Lung (tissue), 12 donors: ENCODE results near the gene TTLL9. TPM values are rescaled to one million over a fixed set of nuclear protein-coding genes. Genes with fewer than 3 reads are reported as not detected.
"Not testable (repeated sequence)": the region's sequence is repeated elsewhere in the genome, so short reads cannot be mapped to it uniquely, and the experiment has no call there.

Experiments used
- ATAC-seq: fragments of 200-7000 bp; cut with Tn5 transposase; one replicate; pipeline ENCODE4 v1.9.1; 2020; ENCODE audit warnings: moderate number of reproducible peaks; ENCODE audit not compliant: insufficient read depth, low FRiP score
- DNase-seq, 3 donors: peaks; one replicate each; pipeline ENCODE4 v3.0.0-alpha.2; 2013 to 2017
- H3K27ac ChIP-seq, 2 donors: one replicate each; pipeline ENCODE4 v1.5.1; 2013; ENCODE audit warnings: mild to moderate bottlenecking in 2 of 2, moderate library complexity in 2 of 2, control low read depth in 1 of 2, inconsistent platforms in 1 of 2, low read depth in 1 of 2, low read length in 1 of 2
- H3K27me3 ChIP-seq, 3 donors: one replicate each; pipeline ENCODE4 v1.5.1; 2013; ENCODE audit warnings: low read length in 2 of 3; ENCODE audit not compliant: control insufficient read depth in 3 of 3, insufficient read depth in 3 of 3
- H3K36me3 ChIP-seq, 4 donors: one replicate each; pipeline ENCODE4 v1.5.1; 2013; ENCODE audit warnings: low read length in 4 of 4, mild to moderate bottlenecking in 1 of 4, moderate library complexity in 1 of 4; ENCODE audit not compliant: control insufficient read depth in 4 of 4, insufficient read depth in 4 of 4
- H3K4me1 ChIP-seq, 5 donors: one replicate each; pipeline ENCODE4 v1.5.1; 2013; ENCODE audit warnings: low read length in 5 of 5, mild to moderate bottlenecking in 2 of 5, moderate library complexity in 1 of 5; ENCODE audit not compliant: control insufficient read depth in 5 of 5, insufficient read depth in 5 of 5
- H3K4me3 ChIP-seq: one replicate; pipeline ENCODE4 v1.5.1; 2013; ENCODE audit warnings: mild to moderate bottlenecking, control low read depth, moderate library complexity
- H3K9ac ChIP-seq, 2 donors: one replicate each; pipeline ENCODE4 v1.5.1; 2013; ENCODE audit warnings: low read length in 2 of 2, control low read depth in 1 of 2; ENCODE audit not compliant: insufficient read depth in 1 of 2
- H3K9me3 ChIP-seq, 4 donors: one replicate each; pipeline ENCODE4 v1.5.1; 2013; ENCODE audit warnings: low read length in 3 of 4, mild to moderate bottlenecking in 1 of 4, moderate library complexity in 1 of 4; ENCODE audit not compliant: control insufficient read depth in 4 of 4, insufficient read depth in 3 of 4
- WGBS, 2 donors: extraction: QIAGEN DNeasy Blood & Tissue Kit; methylation state at CpG; one replicate each; pipeline ENCODE4 v1.1.7; 2013; 5-methylcytosine and 5-hydroxymethylcytosine counted together
- polyA plus RNA-seq, 2 donors: library from polyadenylated mRNA; stranded (reverse); fragments of 200-250 nt; gene quantifications; one replicate each; pipeline ENCODE4 v1.2.1, GENCODE V29; 2013
- total RNA-seq, 2 donors: library from RNA; depleted of rRNA in 1 of 2; stranded (reverse); fragments of >200 nt in 1 of 2; gene quantifications; one replicate each; pipeline ENCODE4 v1.2.1, GENCODE V29; 2014 to 2021
- TF ChIP-seq, protein P1 (sequence below): IDR thresholded peaks from 2 replicates; pipeline ENCODE4 v1.5.1; 2012; ENCODE audit warnings: mild to moderate bottlenecking; ENCODE audit errors: control extremely low read depth, extremely low read depth
- donor health status: control.
- donor health status: control.
- donor health status: Bipolar disorder and iron deficiency.
- donor health status: healthy.
- donor health status: DM: yes; HTN: yes; CAD: no.

Gene TTLL9
- total and polyA plus RNA-seq, 4 donors: 1.9 to 8.9 (median 4.8) TPM

DNA sequence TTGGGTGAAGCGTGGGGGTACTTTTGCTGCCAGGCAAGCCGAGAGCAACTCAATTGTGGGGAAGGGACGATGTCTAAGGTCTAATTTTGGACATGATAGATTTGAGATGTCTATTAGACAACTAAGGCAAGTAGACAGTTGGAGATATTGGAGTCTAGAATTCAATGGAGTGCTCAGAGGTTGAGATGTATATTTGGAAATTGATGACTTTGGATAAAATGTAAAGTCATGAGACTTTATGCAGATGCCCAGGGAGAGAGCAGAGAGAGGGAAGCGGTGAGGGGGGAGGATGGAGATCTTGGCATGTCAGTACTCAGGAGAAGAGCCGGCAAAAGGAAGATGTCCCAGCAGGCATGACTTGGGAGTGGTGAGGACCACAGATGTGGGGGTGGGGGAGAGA, 44.4 kb upstream of the TTLL9 start:
- no peak overlapping the region for H3K9ac ChIP-seq
- no peaks in the 10 kb centered on the region for H3K27me3 ChIP-seq
- no peaks in the 10 kb centered on the region for H3K9me3 ChIP-seq
- WGBS, 2 donors: 93 to 94% methylated on average over 5 of the region's 5 CpGs
- H3K36me3 ChIP-seq: no peaks in the 10 kb centered on the region
- ATAC-seq (no peak), DNase-seq (no peak)
- no peak overlapping the region for H3K4me3 ChIP-seq
- no peak overlapping the region for H3K27ac ChIP-seq
- peaks cover 0 to 15% (median 3%) of the 10 kb centered on the region in 5 donors for H3K4me1 ChIP-seq
- TF ChIP-seq, protein P1, sequence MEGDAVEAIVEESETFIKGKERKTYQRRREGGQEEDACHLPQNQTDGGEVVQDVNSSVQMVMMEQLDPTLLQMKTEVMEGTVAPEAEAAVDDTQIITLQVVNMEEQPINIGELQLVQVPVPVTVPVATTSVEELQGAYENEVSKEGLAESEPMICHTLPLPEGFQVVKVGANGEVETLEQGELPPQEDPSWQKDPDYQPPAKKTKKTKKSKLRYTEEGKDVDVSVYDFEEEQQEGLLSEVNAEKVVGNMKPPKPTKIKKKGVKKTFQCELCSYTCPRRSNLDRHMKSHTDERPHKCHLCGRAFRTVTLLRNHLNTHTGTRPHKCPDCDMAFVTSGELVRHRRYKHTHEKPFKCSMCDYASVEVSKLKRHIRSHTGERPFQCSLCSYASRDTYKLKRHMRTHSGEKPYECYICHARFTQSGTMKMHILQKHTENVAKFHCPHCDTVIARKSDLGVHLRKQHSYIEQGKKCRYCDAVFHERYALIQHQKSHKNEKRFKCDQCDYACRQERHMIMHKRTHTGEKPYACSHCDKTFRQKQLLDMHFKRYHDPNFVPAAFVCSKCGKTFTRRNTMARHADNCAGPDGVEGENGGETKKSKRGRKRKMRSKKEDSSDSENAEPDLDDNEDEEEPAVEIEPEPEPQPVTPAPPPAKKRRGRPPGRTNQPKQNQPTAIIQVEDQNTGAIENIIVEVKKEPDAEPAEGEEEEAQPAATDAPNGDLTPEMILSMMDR: no peak

DNA sequence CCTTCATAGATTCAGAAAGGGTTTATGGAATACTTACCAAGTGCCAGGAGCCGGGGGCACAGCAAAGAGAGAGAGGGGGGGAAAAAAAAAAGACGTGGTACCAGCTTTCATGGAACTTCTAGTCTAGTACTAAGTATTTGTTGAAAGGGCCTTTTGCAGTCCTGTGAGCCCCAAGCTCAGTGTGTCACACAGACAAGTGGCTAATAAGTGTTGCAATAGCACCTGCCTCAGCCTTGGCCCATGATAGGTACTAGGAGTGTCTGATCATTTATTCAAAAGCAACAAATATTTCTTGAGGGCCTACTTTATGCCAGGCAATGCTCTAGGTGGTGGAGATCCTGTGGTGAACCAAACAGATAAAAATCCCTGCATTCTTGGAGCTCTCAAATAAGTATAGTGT, 43.4 kb upstream of the TTLL9 start:
- no peaks in the 10 kb centered on the region for H3K36me3 ChIP-seq
- DNase-seq: no peak
- no peak for ATAC-seq
- H3K9ac ChIP-seq: no peak overlapping the region
- no peak overlapping the region for H3K4me3 ChIP-seq
- H3K27me3 ChIP-seq: no peaks in the 10 kb centered on the region
- H3K4me1 ChIP-seq: peaks cover 0 to 15% (median 3%) of the 10 kb centered on the region in 5 donors
- no peak overlapping the region for H3K27ac ChIP-seq
- TF ChIP-seq, protein P1: no peak
- WGBS, 2 donors: 61 to 84% methylated on average over 2 of the region's 2 CpGs
- H3K9me3 ChIP-seq: no peaks in the 10 kb centered on the region

DNA sequence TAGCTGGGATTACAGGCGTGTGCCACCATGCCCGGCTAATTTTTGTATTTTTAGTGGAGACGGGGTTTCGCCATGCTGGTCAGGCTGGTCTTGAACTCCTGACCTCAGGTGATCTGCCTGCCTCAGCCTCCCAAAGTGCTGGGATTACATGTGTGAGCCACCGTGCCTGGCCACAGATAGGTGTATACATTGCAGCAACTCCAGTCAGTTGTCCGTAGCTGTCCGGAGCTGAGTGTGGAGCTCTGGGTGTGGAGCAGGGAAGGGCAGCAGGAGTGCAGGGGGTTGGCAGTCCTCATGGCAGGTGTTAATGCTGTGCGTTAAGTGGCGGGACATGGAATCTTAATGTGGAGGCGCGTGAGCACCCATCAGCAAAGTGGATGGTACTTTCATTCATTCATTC, 42.4 kb upstream of the TTLL9 start:
- not testable (repeated sequence) for H3K4me3 ChIP-seq, H3K9me3 ChIP-seq, H3K4me1 ChIP-seq, H3K36me3 ChIP-seq, H3K27ac ChIP-seq, DNase-seq, H3K27me3 ChIP-seq, H3K9ac ChIP-seq, ATAC-seq
- WGBS, 2 donors: 96% methylated on average over 11 of the region's 11 CpGs

DNA sequence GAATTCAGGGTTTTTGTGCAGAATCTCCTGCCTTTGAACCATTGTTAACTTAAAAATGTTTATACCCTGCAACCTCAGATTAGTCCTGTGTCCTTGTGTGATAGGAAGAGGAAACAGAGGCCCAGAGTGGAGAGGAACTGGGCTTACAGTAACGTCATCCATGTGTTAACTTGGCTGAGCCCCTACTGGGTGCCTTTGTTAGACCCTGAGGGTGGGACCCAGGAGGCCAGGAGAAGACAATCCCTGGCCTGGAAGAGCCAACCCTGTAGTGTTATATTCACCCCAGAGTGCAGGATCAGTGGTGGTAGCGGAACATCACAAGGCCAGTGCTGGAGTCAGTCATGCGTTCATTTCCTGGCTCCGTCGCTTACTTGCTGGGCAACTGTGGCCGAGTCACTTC, 40.7 kb upstream of the TTLL9 start:
- WGBS, 2 donors: 80 to 83% methylated on average over 6 of the region's 6 CpGs
- ATAC-seq: no peak

More for the DNA sequence above, 40.7 kb upstream of the TTLL9 start:
- no peak overlapping the region for H3K4me3 ChIP-seq
- no peak overlapping the region for H3K9ac ChIP-seq
- TF ChIP-seq, protein P1: no peak
- peak in 1 of 3 donors; percentile 32 for DNase-seq
- no peaks in the 10 kb centered on the region for H3K36me3 ChIP-seq
- H3K27me3 ChIP-seq: no peaks in the 10 kb centered on the region
- peaks cover 0 to 17% (median 0%) of the 10 kb centered on the region in 5 donors for H3K4me1 ChIP-seq
- H3K9me3 ChIP-seq: peaks cover 0 to 2% (median 0%) of the 10 kb centered on the region in 4 donors
- no peak overlapping the region for H3K27ac ChIP-seq
